Epithelial cell of esophagus (primary cell): Measurements from ENCODE around the gene FOXR2.

ENCODE experiments used
- DNase-seq: peaks from one replicate; pipeline ENCODE4 v3.0.0; 2010; ENCODE audit warnings: low read depth
- H3K4me3 ChIP-seq: 2 replicates; pipeline ENCODE4 v1.5.1; 2011; ENCODE audit warnings: mild to moderate bottlenecking, low read length, control low read depth
- TF ChIP-seq, protein P1 (sequence below): IDR thresholded peaks from 2 replicates; pipeline ENCODE4 v1.5.1; 2011; ENCODE audit warnings: low read depth, mild to moderate bottlenecking, low read length, control low read depth, inconsistent platforms; ENCODE audit not compliant: insufficient read depth; ENCODE audit errors: missing control alignments

Gene FOXR2

DNA sequence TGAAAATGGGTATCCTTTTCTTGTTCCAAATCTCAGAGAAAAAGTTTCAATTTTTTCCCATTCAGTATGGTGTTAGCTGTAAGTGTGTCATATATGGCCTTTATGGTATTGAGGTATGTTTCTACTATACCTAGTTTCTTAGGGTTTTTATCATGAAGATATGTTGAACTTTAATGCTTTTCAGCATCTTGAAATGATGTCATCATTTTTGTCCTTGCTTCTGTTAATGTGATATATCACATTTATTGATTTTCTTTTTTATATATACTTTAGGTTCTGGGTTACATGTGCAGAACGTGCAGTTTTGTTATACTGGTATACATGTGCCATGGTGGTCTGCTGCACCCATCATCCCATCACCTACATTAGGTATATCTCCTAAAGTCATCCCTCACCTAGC lies 44.9 kb downstream of the FOXR2 start:
- TF ChIP-seq, protein P1, sequence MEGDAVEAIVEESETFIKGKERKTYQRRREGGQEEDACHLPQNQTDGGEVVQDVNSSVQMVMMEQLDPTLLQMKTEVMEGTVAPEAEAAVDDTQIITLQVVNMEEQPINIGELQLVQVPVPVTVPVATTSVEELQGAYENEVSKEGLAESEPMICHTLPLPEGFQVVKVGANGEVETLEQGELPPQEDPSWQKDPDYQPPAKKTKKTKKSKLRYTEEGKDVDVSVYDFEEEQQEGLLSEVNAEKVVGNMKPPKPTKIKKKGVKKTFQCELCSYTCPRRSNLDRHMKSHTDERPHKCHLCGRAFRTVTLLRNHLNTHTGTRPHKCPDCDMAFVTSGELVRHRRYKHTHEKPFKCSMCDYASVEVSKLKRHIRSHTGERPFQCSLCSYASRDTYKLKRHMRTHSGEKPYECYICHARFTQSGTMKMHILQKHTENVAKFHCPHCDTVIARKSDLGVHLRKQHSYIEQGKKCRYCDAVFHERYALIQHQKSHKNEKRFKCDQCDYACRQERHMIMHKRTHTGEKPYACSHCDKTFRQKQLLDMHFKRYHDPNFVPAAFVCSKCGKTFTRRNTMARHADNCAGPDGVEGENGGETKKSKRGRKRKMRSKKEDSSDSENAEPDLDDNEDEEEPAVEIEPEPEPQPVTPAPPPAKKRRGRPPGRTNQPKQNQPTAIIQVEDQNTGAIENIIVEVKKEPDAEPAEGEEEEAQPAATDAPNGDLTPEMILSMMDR = no peak
- no peak overlapping the region for H3K4me3 ChIP-seq
- no peak for DNase-seq
